A673 (cell line): ENCODE data around the gene TBC1D16. TPM values are rescaled to one million over a fixed set of nuclear protein-coding genes. Genes with fewer than 3 reads are reported as not detected.

Experiments used
- Bru-seq: library from RNA; stranded (reverse); fragments of 400-500 nt; gene quantifications from one replicate; lab custom pipeline; 2021; lab: Mats Ljungman, UMichigan
- BruChase-seq, 2 experiments: library from RNA; stranded (reverse); fragments of 400-500 nt; gene quantifications; one replicate each; lab custom pipeline; 2021; lab: Mats Ljungman, UMichigan
- BruUV-seq: library from RNA; stranded (reverse); fragments of 400-500 nt; replicated peaks from 2 replicates; lab custom pipeline; 2021; lab: Mats Ljungman, UMichigan
- CTCF ChIA-PET: fragments of 300-600 bp; sonication (Branson Sonifier 250); formaldehyde crosslinking; loops from one replicate; lab custom pipeline; 2022; ENCODE audit warnings: antibody characterized with exemption; lab: Charles Lee
- POLR2A ChIA-PET: fragments of 300-600 bp; sonication (Branson Sonifier 250); formaldehyde crosslinking; loops from one replicate; lab custom pipeline; 2022; ENCODE audit warnings: antibody characterized with exemption; ENCODE audit not compliant: low non-redundant PET; lab: Charles Lee
- DNase-seq: peaks from one replicate; pipeline ENCODE4 v3.0.0-alpha.2; 2015; ENCODE audit warnings: low spot score
- H3K27ac ChIP-seq: fragments of 200-600 bp; sonication (generic); 2 replicates; pipeline ENCODE4 v1.5.1; 2016; ENCODE audit warnings: mixed run types, low read depth, mild to moderate bottlenecking, mixed read lengths, antibody characterized with exemption, low read length; ENCODE audit not compliant: poor library complexity, severe bottlenecking
- H3K27me3 ChIP-seq: fragments of 200-600 bp; sonication (generic); replicated peaks from 2 replicates; pipeline ENCODE4 v1.6.1; 2017; ENCODE audit warnings: mixed run types, low read depth, mild to moderate bottlenecking, mixed read lengths, antibody characterized with exemption, low read length; ENCODE audit not compliant: insufficient read depth, poor library complexity
- H3K36me3 ChIP-seq: fragments of 200-600 bp; sonication (generic); 2 replicates; pipeline ENCODE4 v1.6.1; 2016; ENCODE audit warnings: mixed run types, mild to moderate bottlenecking, mixed read lengths, antibody characterized with exemption, low read length; ENCODE audit not compliant: insufficient read depth, poor library complexity, severe bottlenecking
- H3K4me1 ChIP-seq: fragments of 200-600 bp; sonication (generic); 2 replicates; pipeline ENCODE4 v1.6.1; 2017; ENCODE audit warnings: mixed run types, mild to moderate bottlenecking, mixed read lengths, antibody characterized with exemption, low read length; ENCODE audit not compliant: insufficient read depth, poor library complexity, severe bottlenecking
- H3K4me3 ChIP-seq: fragments of 200-600 bp; sonication (generic); 2 replicates; pipeline ENCODE4 v1.5.1; 2016; ENCODE audit warnings: low read depth, mixed run types, mild to moderate bottlenecking, mixed read lengths, low read length; ENCODE audit not compliant: poor library complexity, severe bottlenecking
- H3K9me3 ChIP-seq: fragments of 200-600 bp; sonication (generic); 2 replicates; pipeline ENCODE4 v1.6.1; 2016; ENCODE audit warnings: mixed run types, low read depth, mild to moderate bottlenecking, mixed read lengths, antibody characterized with exemption, low read length; ENCODE audit not compliant: poor library complexity, severe bottlenecking
- CTCF ChIP-seq: fragments of 300-800, 200-600 bp; sonication (generic); conservative IDR thresholded peaks from 2 replicates; pipeline ENCODE4 v1.5.1; 2017; ENCODE audit warnings: low read depth, mild to moderate bottlenecking, antibody characterized with exemption, low read length, moderate library complexity, mixed read lengths
- EZH2 ChIP-seq: fragments of 200-600 bp; sonication (generic); IDR thresholded peaks from 2 replicates; pipeline ENCODE4 v1.6.1; 2017; ENCODE audit warnings: borderline replicate concordance, low read depth, mild to moderate bottlenecking, mixed read lengths, antibody characterized with exemption, low read length; ENCODE audit not compliant: poor library complexity, severe bottlenecking
- intact Hi-C: fragments of 100-400 bp; cut with micrococcal nuclease; formaldehyde crosslinking; loops from one replicate; pipeline ENCODE4 v1.10.0; 2022; ENCODE audit not compliant: unreplicated experiment
- long read RNA-seq: library from polyadenylated mRNA; stranded (forward); transcript quantifications from one replicate; pipeline ENCODE4 v2.0.0, GENCODE V29; 2022
- total RNA-seq: library from RNA; stranded (reverse); gene quantifications from 2 replicates; pipeline ENCODE4 v1.2.3, GENCODE V29; 2021

Gene TBC1D16
- total RNA-seq (49.1 and 54.7 TPM in 2 replicates), Bru-seq, nascent RNA (percentile 66 among the genes with signal in this experiment), BruChase-seq, experiment 1, labeled RNA remaining after a 2-hour chase (percentile 70 among the genes with signal in this experiment), BruChase-seq, experiment 2, labeled RNA remaining after a 6-hour chase (percentile 85 among the genes with signal in this experiment)
- long read RNA-seq, full-length matches to known transcripts: 2 of 51 reads
- long read RNA-seq, partial matches to known transcripts: 7 of 51 reads
- long read RNA-seq, other reads (novel, unspliced or antisense): 42 of 51 reads

- Histone ChIP-seq H3K27me3 (no peaks in the 10 kb centered on the region), H3K36me3 (no peaks in the 10 kb centered on the region), H3K27ac (peak within 1 kb of the TSS; percentile 85), H3K4me1 (peaks cover 5% of the 10 kb centered on the region), H3K9me3 (no peaks in the 10 kb centered on the region), H3K4me3 (peak within 1 kb of the TSS; percentile 85)
- DNase-seq: no peak
- CTCF ChIA-PET: no interaction called here
- POLR2A ChIA-PET: no interaction called here
- TF ChIP-seq EZH2: no peak
- no peak for TF ChIP-seq CTCF
- intact Hi-C loops: no loop called here
- no TSS peak for BruUV-seq
Measured at GRCh38 chr17:80035687-80035936, at the start of gene TBC1D16. Gene TBC1D16 (minus strand): TSS chr17:80035872. CDS start chr17:80013547, 22,325 bp downstream.

GRCh38 chr17:80084773-80085172 lies 49.1 kb upstream of the TBC1D16 start:
- DNase-seq: no peak
- Histone ChIP-seq H3K9me3 (no peaks in the 10 kb centered on the region), H3K36me3 (no peaks in the 10 kb centered on the region), H3K27me3 (no peaks in the 10 kb centered on the region), H3K4me3 (no peak overlapping the region), H3K27ac (no peak overlapping the region), H3K4me1 (no peaks in the 10 kb centered on the region)
- ChIA-PET POLR2A (no interaction called here), CTCF (no interaction called here)
- TF ChIP-seq EZH2 (no peak), CTCF (no peak)
- no TSS peak for BruUV-seq
- intact Hi-C loops: loop anchor here (5.0 kb wide), 1 partner anchor 278 kb away; no protein-coding TSS in a partner anchor

GRCh38 chr17:80083136-80083661 lies 47.5 kb upstream of the TBC1D16 start:
- TF ChIP-seq CTCF (no peak), EZH2 (no peak)
- no peak for DNase-seq
- intact Hi-C loops: loop anchor here (5.0 kb wide), 1 partner anchor 279 kb away; no protein-coding TSS in a partner anchor
- ChIA-PET POLR2A (no interaction called here), CTCF (interaction anchor here (0.7 to 2.1 kb wide), 4 partner anchors 18 to 293 kb away, joined by 3 to 5 read pairs (median 3); partner anchors contain the start of gene GAA)
- no peaks in the 10 kb centered on the region for H3K36me3 ChIP-seq
- no peak overlapping the region for H3K4me3 ChIP-seq
- BruUV-seq: no TSS peak
- no peaks in the 10 kb centered on the region for H3K4me1 ChIP-seq
- H3K27ac ChIP-seq: no peak overlapping the region
- no peaks in the 10 kb centered on the region for H3K9me3 ChIP-seq
- H3K27me3 ChIP-seq: no peaks in the 10 kb centered on the region
